HCT116 (cell line): ENCODE measurements around the gene DOK1. TPM values are rescaled to one million over a fixed set of nuclear protein-coding genes. Genes with fewer than 3 reads are reported as not detected.

ENCODE experiments used
- ATAC-seq: fragments of 200-7000 bp; cut with Tn5 transposase; 2 replicates; pipeline ENCODE4 v1.9.1; 2020; ENCODE audit warnings: mild to moderate bottlenecking, moderate library complexity
- BruUV-seq: library from RNA; stranded (reverse); fragments of 400-500 nt; replicated peaks from 2 replicates; lab custom pipeline; 2021; lab: Mats Ljungman, UMichigan
- CTCF ChIA-PET: fragments of 300-600 bp; sonication (Branson Sonifier 250); formaldehyde crosslinking; loops from one replicate; lab custom pipeline; 2021; ENCODE audit warnings: antibody characterized with exemption; lab: Charles Lee
- POLR2A ChIA-PET: fragments of 300-600, 350-600 bp; sonication (Branson Sonifier 250); formaldehyde crosslinking; loops from one replicate; lab custom pipeline; 2021; ENCODE audit warnings: antibody characterized with exemption; lab: Charles Lee
- RAD21 ChIA-PET, 2 experiments: fragments of 300-600 bp; sonication (Branson Sonifier 250); formaldehyde crosslinking; loops; one replicate each; lab custom pipeline; 2023; ENCODE audit warnings: low total read pairs in 2 of 2; ENCODE audit not compliant: uncharacterized antibody in 2 of 2, unreplicated experiment in 2 of 2, low non-redundant PET in 1 of 2; lab: Charles Lee
- DNase-seq: peaks from one replicate; pipeline ENCODE4 v3.0.0-alpha.2; 2010; ENCODE audit warnings: low read depth, low spot score
- H2AFZ ChIP-seq: fragments of 200-600 bp; shearing (Covaris generic), sonication (generic); 2 replicates; pipeline ENCODE4 v1.6.1; 2017; ENCODE audit warnings: low read depth, mixed run types, mixed read lengths, antibody characterized with exemption, low read length; ENCODE audit not compliant: poor library complexity, severe bottlenecking
- H3K27ac ChIP-seq: 2 replicates; pipeline ENCODE4 v1.5.1; 2012; ENCODE audit warnings: low read depth, low read length
- H3K27me3 ChIP-seq: fragments of 200-600 bp; sonication (generic); 2 replicates; pipeline ENCODE4 v1.6.1; 2016; ENCODE audit warnings: mixed run types, low read length, mixed read lengths; ENCODE audit not compliant: insufficient read depth
- H3K36me3 ChIP-seq, 2 experiments: fragments of 200-500 bp in 1 of 2; fragments of 200-600 bp in 1 of 2; sonication (Bioruptor generic) in 1 of 2; sonication (generic) in 1 of 2; 2 replicates each; pipeline versions ENCODE4 v1.5.1 to v1.6.1; 2014 to 2016; ENCODE audit warnings: low read length in 2 of 2, inconsistent platforms in 1 of 2, mixed read lengths in 1 of 2, mixed run types in 1 of 2; ENCODE audit not compliant: insufficient read depth in 2 of 2, control insufficient read depth in 1 of 2
- H3K4me1 ChIP-seq, 2 experiments: fragments of 200-600 bp in 1 of 2; sonication (generic) in 1 of 2; 2 replicates each; pipeline versions ENCODE4 v1.5.1 to v1.6.1; 2012 to 2017; ENCODE audit warnings: low read length in 2 of 2, inconsistent platforms in 1 of 2, mild to moderate bottlenecking in 1 of 2, mixed read lengths in 1 of 2, mixed run types in 1 of 2, moderate library complexity in 1 of 2; ENCODE audit not compliant: insufficient read depth in 2 of 2, control insufficient read depth in 1 of 2
- H3K4me2 ChIP-seq: fragments of 200-600 bp; sonication (generic); 2 replicates; pipeline ENCODE4 v1.6.1; 2017; ENCODE audit warnings: mixed run types, low read length, mixed read lengths
- H3K4me3 ChIP-seq, 2 experiments: fragments of 200-600 bp in 1 of 2; sonication (generic) in 1 of 2; replicated peaks in 1 of 2; 2 replicates each; pipeline ENCODE4 v1.5.1; 2011 to 2016; ENCODE audit warnings: low read length in 2 of 2, control low read depth in 1 of 2, low read depth in 1 of 2, mild to moderate bottlenecking in 1 of 2, mixed read lengths in 1 of 2, mixed run types in 1 of 2
- H3K79me2 ChIP-seq: fragments of 200-600 bp; sonication (generic); 2 replicates; pipeline ENCODE4 v1.6.1; 2017; ENCODE audit warnings: mild to moderate bottlenecking, mixed run types, low read length, moderate library complexity, mixed read lengths; ENCODE audit not compliant: insufficient read depth
- H3K9ac ChIP-seq: fragments of 200-600 bp; sonication (generic); 2 replicates; pipeline ENCODE4 v1.6.1; 2016; ENCODE audit warnings: low read length, mixed read lengths
- H3K9me2 ChIP-seq: fragments of 200-600 bp; sonication (generic), shearing (Covaris generic); 2 replicates; pipeline ENCODE4 v1.6.1; 2017; ENCODE audit warnings: mixed run types, mild to moderate bottlenecking, moderate library complexity; ENCODE audit not compliant: insufficient read depth
- H3K9me3 ChIP-seq, 2 experiments: fragments of 200-500 bp in 1 of 2; fragments of 200-600 bp in 1 of 2; sonication (Bioruptor generic) in 1 of 2; sonication (generic) in 1 of 2; 2 replicates each; pipeline ENCODE4 v1.6.1; 2014 to 2017; ENCODE audit warnings: low read length in 2 of 2, mixed read lengths in 2 of 2, inconsistent platforms in 1 of 2, low read depth in 1 of 2, mild to moderate bottlenecking in 1 of 2, mixed run types in 1 of 2, moderate library complexity in 1 of 2; ENCODE audit not compliant: control insufficient read depth in 1 of 2, insufficient read depth in 1 of 2
- H4K20me1 ChIP-seq: fragments of 200-600 bp; sonication (generic), shearing (Covaris generic); 2 replicates; pipeline ENCODE4 v1.6.1; 2017; ENCODE audit warnings: mixed run types, mild to moderate bottlenecking, moderate library complexity; ENCODE audit not compliant: insufficient read depth
- EZH2phosphoT487 ChIP-seq: fragments of 200-600 bp; IDR thresholded peaks from 2 replicates; pipeline ENCODE4 v1.6.1; 2018; ENCODE audit warnings: antibody characterized with exemption, borderline replicate concordance
- FOSL1 ChIP-seq: IDR thresholded peaks from 2 replicates; pipeline ENCODE4 v1.6.1; 2012; ENCODE audit warnings: low read depth
- POLR2A ChIP-seq: IDR thresholded peaks from 2 replicates; pipeline ENCODE4 v1.7.0; 2011; ENCODE audit warnings: borderline replicate concordance; ENCODE audit not compliant: insufficient read depth, insufficient read length; ENCODE audit errors: extremely low read depth
- RAD21 ChIP-seq: IDR thresholded peaks from 2 replicates; pipeline ENCODE4 v1.6.1; 2012; ENCODE audit warnings: low read depth, mild to moderate bottlenecking
- SIN3A ChIP-seq: IDR thresholded peaks from 2 replicates; pipeline ENCODE4 v1.6.1; 2012; ENCODE audit warnings: low read depth
- SRF ChIP-seq: IDR thresholded peaks from 2 replicates; pipeline ENCODE4 v1.6.1; 2012; ENCODE audit warnings: low read depth
- intact Hi-C: fragments of 100-400 bp; cut with micrococcal nuclease; formaldehyde crosslinking; loops from 2 replicates; pipeline ENCODE4 v1.10.0; 2022
- total RNA-seq: library from RNA; stranded (reverse); gene quantifications from one replicate; pipeline ENCODE4 v1.2.1, GENCODE V29; 2021; ENCODE audit not compliant: unreplicated experiment
- TF ChIP-seq, protein P1 (sequence below): IDR thresholded peaks from 2 replicates; pipeline ENCODE4 v1.6.1; 2012
- TF ChIP-seq, protein P2 (sequence below): IDR thresholded peaks from 2 replicates; pipeline ENCODE4 v1.6.1; 2011; ENCODE audit warnings: mild to moderate bottlenecking, low read length, moderate library complexity; ENCODE audit not compliant: insufficient replicate concordance; ENCODE audit errors: extremely low read depth

DOK1 gene
- total RNA-seq, 1 experiment from 2014 or later: 18.8 TPM

DNA sequence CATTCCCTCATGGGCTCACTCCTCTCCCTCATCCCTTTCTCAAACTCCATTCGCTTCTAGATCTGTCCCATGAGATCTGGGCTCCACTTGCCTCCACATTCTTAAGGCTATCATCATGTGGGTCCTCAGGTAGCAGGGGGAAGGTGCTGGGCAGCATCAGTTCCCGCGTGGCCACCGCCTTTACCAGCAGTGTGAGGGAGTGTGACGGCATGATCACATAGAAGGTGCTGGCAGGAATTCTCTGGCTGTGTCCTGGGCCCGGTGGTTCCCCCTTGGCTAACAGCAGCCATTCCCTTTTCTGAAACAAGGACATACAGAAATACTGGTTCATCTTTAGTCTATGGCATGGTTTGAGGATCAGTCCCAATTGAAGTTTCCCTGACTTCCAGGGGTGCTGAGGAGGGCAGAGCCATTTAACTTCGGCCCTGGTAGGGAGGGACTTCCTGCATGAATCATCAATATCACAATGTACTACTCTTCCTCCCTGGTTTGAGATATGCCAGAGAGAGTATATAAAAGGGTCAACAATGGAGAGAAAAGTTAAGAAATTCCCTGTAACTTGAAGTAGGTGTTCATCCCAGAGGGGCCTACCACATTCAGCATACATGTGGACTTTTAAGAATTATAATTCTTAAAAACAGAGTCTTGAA lies 7.7 kb downstream of the DOK1 start:
- intact Hi-C loops: no loop called here
- H3K36me3 ChIP-seq: peaks cover 0 to 3% of the 10 kb centered on the region in 2 experiments; a peak in 3 of 4 replicates
- H3K9ac ChIP-seq: no peak overlapping the region
- no peaks in the 10 kb centered on the region for H3K9me2 ChIP-seq
- DNase-seq (no peak), ATAC-seq (no peak)
- H3K9me3 ChIP-seq: no peaks in the 10 kb centered on the region
- POLR2A ChIA-PET: no interaction called here
- no peaks in the 10 kb centered on the region for H4K20me1 ChIP-seq
- H3K4me3 ChIP-seq: no peak overlapping the region
- TF ChIP-seq, protein P1, sequence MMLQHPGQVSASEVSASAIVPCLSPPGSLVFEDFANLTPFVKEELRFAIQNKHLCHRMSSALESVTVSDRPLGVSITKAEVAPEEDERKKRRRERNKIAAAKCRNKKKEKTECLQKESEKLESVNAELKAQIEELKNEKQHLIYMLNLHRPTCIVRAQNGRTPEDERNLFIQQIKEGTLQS: no peak
- no TSS peak for BruUV-seq
- no peaks in the 10 kb centered on the region for H3K27me3 ChIP-seq
- no peak overlapping the region for H3K27ac ChIP-seq
- peaks cover 0 to 18% of the 10 kb centered on the region in 2 experiments; a peak in 1 of 4 replicates for H3K4me1 ChIP-seq
- CTCF ChIA-PET: no interaction called here
- RAD21 ChIA-PET: no interaction called here
- H2AFZ ChIP-seq: no peak overlapping the region
- no peaks in the 10 kb centered on the region for H3K79me2 ChIP-seq
- no peak overlapping the region for H3K4me2 ChIP-seq

DNA sequence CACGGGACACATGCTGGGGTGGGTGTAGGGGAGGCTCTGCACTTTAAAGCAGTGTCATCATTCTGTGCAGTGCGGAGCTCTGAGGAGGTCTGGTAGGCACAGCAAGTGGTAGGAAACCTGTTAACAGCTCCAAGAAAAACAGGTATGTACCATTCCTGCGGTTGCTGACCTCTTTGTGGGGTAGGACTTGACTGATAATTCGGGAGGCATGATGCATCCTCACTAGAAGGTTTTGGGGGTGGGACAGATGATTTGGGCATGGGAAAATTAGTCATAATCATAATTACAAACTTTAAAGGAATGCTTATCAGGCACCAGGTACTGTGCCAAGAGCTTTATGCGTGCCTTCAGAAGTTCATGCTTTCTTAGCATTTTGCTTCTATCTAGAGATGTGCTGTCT lies 9.7 kb downstream of the DOK1 start:
- intact Hi-C loops: no loop called here
- DNase-seq (no peak), ATAC-seq (no peak)
- Histone ChIP-seq H3K4me1 (peaks cover 0 to 18% of the 10 kb centered on the region in 2 experiments; a peak in 1 of 4 replicates), H3K9me2 (no peaks in the 10 kb centered on the region), H3K27ac (no peak overlapping the region), H3K9ac (no peak overlapping the region), H3K9me3 (no peaks in the 10 kb centered on the region), H3K27me3 (no peaks in the 10 kb centered on the region), H3K36me3 (0 out of 4 replicates have a peak, but pooled peaks cover 0 to 3% of the 10 kb centered on the region in 2 experiments), H3K4me3 (no peak overlapping the region), H2AFZ (no peak overlapping the region), H4K20me1 (no peaks in the 10 kb centered on the region), H3K4me2 (no peak overlapping the region), H3K79me2 (no peaks in the 10 kb centered on the region)
- BruUV-seq: no TSS peak
- ChIA-PET POLR2A (no interaction called here), RAD21 (no interaction called here), CTCF (no interaction called here)
- TF ChIP-seq SIN3A (no peak), POLR2A (no peak), RAD21 (no peak), SRF (no peak), FOSL1 (no peak), EZH2phosphoT487 (no peak)
- TF ChIP-seq, protein P2, sequence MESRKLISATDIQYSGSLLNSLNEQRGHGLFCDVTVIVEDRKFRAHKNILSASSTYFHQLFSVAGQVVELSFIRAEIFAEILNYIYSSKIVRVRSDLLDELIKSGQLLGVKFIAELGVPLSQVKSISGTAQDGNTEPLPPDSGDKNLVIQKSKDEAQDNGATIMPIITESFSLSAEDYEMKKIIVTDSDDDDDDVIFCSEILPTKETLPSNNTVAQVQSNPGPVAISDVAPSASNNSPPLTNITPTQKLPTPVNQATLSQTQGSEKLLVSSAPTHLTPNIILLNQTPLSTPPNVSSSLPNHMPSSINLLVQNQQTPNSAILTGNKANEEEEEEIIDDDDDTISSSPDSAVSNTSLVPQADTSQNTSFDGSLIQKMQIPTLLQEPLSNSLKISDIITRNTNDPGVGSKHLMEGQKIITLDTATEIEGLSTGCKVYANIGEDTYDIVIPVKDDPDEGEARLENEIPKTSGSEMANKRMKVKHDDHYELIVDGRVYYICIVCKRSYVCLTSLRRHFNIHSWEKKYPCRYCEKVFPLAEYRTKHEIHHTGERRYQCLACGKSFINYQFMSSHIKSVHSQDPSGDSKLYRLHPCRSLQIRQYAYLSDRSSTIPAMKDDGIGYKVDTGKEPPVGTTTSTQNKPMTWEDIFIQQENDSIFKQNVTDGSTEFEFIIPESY: no peak
